ENCODE measurements around the gene TMEM183A. TPM values are rescaled to one million over a fixed set of nuclear protein-coding genes. Genes with fewer than 3 reads are reported as not detected.

TMEM183A gene
- total and polyA plus RNA-seq, 10 of the 15 experiments (the other 5 are each of a cell fraction or from before 2014, with no cell fraction given): 12.3 to 103 (median 66.3) TPM

- no peak for TF ChIP-seq RCOR1 (conservative IDR thresholded peaks at IDR 0.05; ENCODE audit: low read depth, low read length)
- TF ChIP-seq ZBTB33 (IDR thresholded peaks at IDR 0.05): no peak
- no peak for TF ChIP-seq KLF5 (IDR thresholded peaks at IDR 0.05; ENCODE audit: partially characterized antibody)
- TF ChIP-seq MAX (IDR thresholded peaks at IDR 0.05; ENCODE audit: low read depth, low read length): no peak
- no peak for TF ChIP-seq HDAC6 (IDR thresholded peaks at IDR 0.05; ENCODE audit: unreplicated experiment)
Measured at GRCh38 chr1:203059485-203059884, 52.3 kb downstream of the TMEM183A start (continued).

DNA sequence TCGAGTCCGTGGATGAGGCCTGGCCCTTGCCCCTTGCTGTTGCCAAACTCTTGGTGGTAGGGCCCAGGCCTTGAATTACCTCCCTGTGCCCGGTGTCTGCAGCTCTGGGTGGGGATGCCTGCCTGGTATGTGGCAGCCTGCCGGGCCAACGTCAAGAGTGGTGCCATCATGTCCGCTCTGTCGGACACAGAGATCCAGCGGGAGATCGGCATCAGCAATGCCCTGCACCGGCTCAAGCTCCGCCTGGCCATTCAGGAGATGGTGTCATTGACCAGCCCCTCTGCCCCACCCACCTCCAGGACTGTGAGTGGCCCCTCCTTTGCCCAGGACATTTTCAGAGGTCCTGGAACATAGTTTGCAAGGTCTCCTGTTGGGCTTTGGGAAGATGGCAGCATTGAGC lies 52.9 kb downstream of the TMEM183A start:
- ATAC-seq (no peak), DNase-seq (ENCODE audit: low read depth, low spot score) (no peak), FAIRE-seq (no peak)
- Histone ChIP-seq H3K36me3 (ENCODE audit: control insufficient read depth in 2 of 2, insufficient read depth in 2 of 2, low read length in 1 of 2) (no peaks in the 10 kb centered on the region), H3K4me3 (no peak overlapping the region), H2AFZ (ENCODE audit: control insufficient read depth, low read depth, low read length) (no peak overlapping the region), H3K9me3 (replicated peaks; ENCODE audit: control insufficient read depth, insufficient read depth, low read length) (no peaks in the 10 kb centered on the region), H3K4me1 (ENCODE audit: control insufficient read depth, insufficient read depth, low read length) (no peaks in the 10 kb centered on the region), H3K27me3 (replicated peaks in 1 of 2; ENCODE audit: control insufficient read depth in 2 of 2, insufficient read depth in 2 of 2, low read length in 1 of 2) (no peaks in the 10 kb centered on the region; a peak in 1 of 4 replicates), H3K79me2 (ENCODE audit: control insufficient read depth, insufficient read depth, low read length) (no peaks in the 10 kb centered on the region), H3K27ac (ENCODE audit: control insufficient read depth, insufficient read depth) (no peak overlapping the region), H3K9ac (ENCODE audit: control insufficient read depth, insufficient read depth, low read length) (no peak overlapping the region), H3K4me2 (ENCODE audit: control insufficient read depth, insufficient read depth) (no peak overlapping the region), H4K20me1 (ENCODE audit: control insufficient read depth, insufficient read depth) (no peaks in the 10 kb centered on the region)
- SMC1A ChIA-PET (ENCODE audit: uncharacterized antibody, unreplicated experiment): no interaction called here
- no peak for TF ChIP-seq SREBF1 (IDR thresholded peaks at IDR 0.05; ENCODE audit: low read length)
- no peak for TF ChIP-seq POU2F2 (IDR thresholded peaks at IDR 0.05; ENCODE audit: borderline replicate concordance, low read depth, low read length)
- TF ChIP-seq, protein P1, sequence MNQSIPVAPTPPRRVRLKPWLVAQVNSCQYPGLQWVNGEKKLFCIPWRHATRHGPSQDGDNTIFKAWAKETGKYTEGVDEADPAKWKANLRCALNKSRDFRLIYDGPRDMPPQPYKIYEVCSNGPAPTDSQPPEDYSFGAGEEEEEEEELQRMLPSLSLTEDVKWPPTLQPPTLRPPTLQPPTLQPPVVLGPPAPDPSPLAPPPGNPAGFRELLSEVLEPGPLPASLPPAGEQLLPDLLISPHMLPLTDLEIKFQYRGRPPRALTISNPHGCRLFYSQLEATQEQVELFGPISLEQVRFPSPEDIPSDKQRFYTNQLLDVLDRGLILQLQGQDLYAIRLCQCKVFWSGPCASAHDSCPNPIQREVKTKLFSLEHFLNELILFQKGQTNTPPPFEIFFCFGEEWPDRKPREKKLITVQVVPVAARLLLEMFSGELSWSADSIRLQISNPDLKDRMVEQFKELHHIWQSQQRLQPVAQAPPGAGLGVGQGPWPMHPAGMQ (IDR thresholded peaks at IDR 0.05; ENCODE audit: borderline replicate concordance): no peak
- no peak for TF ChIP-seq BHLHE40 (IDR thresholded peaks at IDR 0.05; ENCODE audit: borderline replicate concordance in 1 of 2, low read depth in 2 of 2, low read length in 1 of 2)
- intact Hi-C loops (cut with micrococcal nuclease; ENCODE audit: unreplicated experiment): no loop called here
- RAD21 ChIA-PET (ENCODE audit: unreplicated experiment): no interaction called here
- CTCF ChIA-PET: no interaction called here
- BruUV-seq (replicated peaks): no TSS peak
- 56% methylated on average over 11 of the region's 11 CpGs for WGBS (ENCODE audit: insufficient coverage, insufficient replicate concordance, low lambda C conversion rate, missing lambda C conversion rate)
- POLR2A ChIA-PET: no interaction called here
- in situ Hi-C loops (cut with MboI): no loop called here

Data from GM12878 (cell line).